HEK293 (cell line): ENCODE results near the gene APCDD1L.

Source experiments
- CTCF ChIA-PET: fragments of 350-600 bp; formaldehyde crosslinking; extraction: SDS; loops from one replicate; lab custom pipeline; 2021; ENCODE audit warnings: antibody characterized with exemption; lab: Yijun Ruan, JAX
- POLR2A ChIA-PET: fragments of 300-600 bp; formaldehyde crosslinking; extraction: SDS; loops from one replicate; lab custom pipeline; 2020; ENCODE audit warnings: antibody characterized with exemption, inconsistent platforms; lab: Yijun Ruan, JAX
- H3K27ac ChIP-seq: fragments of 200-500 bp; sonication (Bioruptor generic); 2 replicates; pipeline ENCODE4 v1.5.1; 2014; ENCODE audit warnings: low read depth, low read length, control low read depth, inconsistent platforms; ENCODE audit errors: extremely low read depth
- H3K36me3 ChIP-seq, 2 experiments: fragments of 200-500 bp in 1 of 2; sonication (Bioruptor generic) in 1 of 2; 1 replicate in 1 of 2; 2 replicates in 1 of 2; pipeline ENCODE4 v1.5.1; 2014 to 2017; ENCODE audit warnings: inconsistent platforms in 2 of 2, low read length in 2 of 2; ENCODE audit not compliant: control insufficient read depth in 2 of 2, insufficient read depth in 1 of 2
- H3K4me1 ChIP-seq: fragments of 200-500 bp; sonication (Bioruptor generic); 2 replicates; pipeline ENCODE4 v1.5.1; 2014; ENCODE audit warnings: mild to moderate bottlenecking, low read length, inconsistent platforms; ENCODE audit not compliant: control insufficient read depth, insufficient read depth
- H3K4me3 ChIP-seq: 2 replicates; pipeline ENCODE4 v1.5.1; 2011; ENCODE audit warnings: low read depth, mild to moderate bottlenecking, control low read depth, low read length, moderate library complexity
- H3K9me3 ChIP-seq: fragments of 200-500 bp; sonication (Bioruptor generic); 2 replicates; pipeline ENCODE4 v1.5.1; 2014; ENCODE audit warnings: low read depth, low read length, inconsistent platforms; ENCODE audit not compliant: control insufficient read depth, insufficient read depth
- ELK4 ChIP-seq: IDR thresholded peaks from 2 replicates; pipeline ENCODE4 v1.6.1; 2011; ENCODE audit warnings: mild to moderate bottlenecking, low read depth, low read length, borderline replicate concordance
- GLIS2 ChIP-seq: fragments of 450-650 bp; formaldehyde crosslinking; IDR thresholded peaks from 2 replicates; pipeline ENCODE4 v1.5.1; 2016; ENCODE audit warnings: missing biosample characterization, missing genetic modification characterization
- PRDM2 ChIP-seq: fragments of 450-650 bp; formaldehyde crosslinking; IDR thresholded peaks from 2 replicates; pipeline ENCODE4 v1.5.1; 2016; ENCODE audit warnings: missing biosample characterization, missing genetic modification characterization, borderline replicate concordance
- SALL2 ChIP-seq: fragments of 450-650 bp; formaldehyde crosslinking; IDR thresholded peaks from 2 replicates; pipeline ENCODE4 v1.5.0; 2017; ENCODE audit warnings: missing biosample characterization, mild to moderate bottlenecking, missing genetic modification characterization, borderline replicate concordance
- WT1 ChIP-seq: fragments of 450-650 bp; formaldehyde crosslinking; IDR thresholded peaks from 2 replicates; pipeline ENCODE4 v1.5.1; 2016; ENCODE audit warnings: missing biosample characterization, missing genetic modification characterization
- YY2 ChIP-seq: fragments of 450-650 bp; formaldehyde crosslinking; IDR thresholded peaks from 2 replicates; pipeline ENCODE4 v1.5.1; 2016; ENCODE audit warnings: missing biosample characterization, missing genetic modification characterization
- ZNF202 ChIP-seq: fragments of 450-650 bp; formaldehyde crosslinking; IDR thresholded peaks from 2 replicates; pipeline ENCODE4 v1.5.1; 2016; ENCODE audit warnings: missing biosample characterization, missing genetic modification characterization, borderline replicate concordance
- ZNF394 ChIP-seq: fragments of 450-650 bp; formaldehyde crosslinking; IDR thresholded peaks from 2 replicates; pipeline ENCODE4 v1.5.1; 2016; ENCODE audit warnings: missing biosample characterization, missing genetic modification characterization, mild to moderate bottlenecking, moderate library complexity, borderline replicate concordance
- ZNF473 ChIP-seq: fragments of 450-650 bp; formaldehyde crosslinking; IDR thresholded peaks from 2 replicates; pipeline ENCODE4 v1.5.1; 2017; ENCODE audit warnings: missing biosample characterization, missing genetic modification characterization
- ZNF514 ChIP-seq: fragments of 450-650 bp; formaldehyde crosslinking; IDR thresholded peaks from 2 replicates; pipeline ENCODE4 v1.5.1; 2016; ENCODE audit warnings: missing biosample characterization, missing genetic modification characterization
- ZNF623 ChIP-seq: fragments of 450-650 bp; formaldehyde crosslinking; IDR thresholded peaks from 2 replicates; pipeline ENCODE4 v1.5.1; 2016; ENCODE audit warnings: missing biosample characterization, missing genetic modification characterization
- ZNF777 ChIP-seq: fragments of 450-650 bp; formaldehyde crosslinking; IDR thresholded peaks from 2 replicates; pipeline ENCODE4 v1.5.1; 2017; ENCODE audit warnings: missing biosample characterization, missing genetic modification characterization, borderline replicate concordance
- TF ChIP-seq, protein P1 (sequence below): fragments of 450-650 bp; formaldehyde crosslinking; IDR thresholded peaks from 2 replicates; pipeline ENCODE4 v1.5.1; 2017; ENCODE audit warnings: missing biosample characterization, mild to moderate bottlenecking, missing genetic modification characterization, moderate library complexity
- TF ChIP-seq, protein P2 (sequence below): sonication (generic); formaldehyde crosslinking; IDR thresholded peaks from 2 replicates; pipeline ENCODE4 v1.8.1; 2022; ENCODE audit warnings: mild to moderate bottlenecking, moderate library complexity, missing genetic modification reagents
- TF ChIP-seq, protein P3 (sequence below): fragments of 450-650 bp; formaldehyde crosslinking; IDR thresholded peaks from 2 replicates; pipeline ENCODE4 v1.5.1; 2016; ENCODE audit warnings: missing biosample characterization, missing genetic modification characterization
- TF ChIP-seq, protein P4 (sequence below): fragments of 450-650 bp; formaldehyde crosslinking; IDR thresholded peaks from 2 replicates; pipeline ENCODE4 v1.5.1; 2016; ENCODE audit warnings: missing biosample characterization, missing genetic modification characterization

Gene APCDD1L

GRCh38 chr20:58513580-58514285 lies 1.5 kb downstream of the APCDD1L start:
- H3K9me3 ChIP-seq = no peaks in the 10 kb centered on the region
- no peaks in the 10 kb centered on the region for H3K4me1 ChIP-seq
- H3K4me3 ChIP-seq = no peak overlapping the region
- ChIA-PET CTCF (interaction anchor here (0.7 kb wide), 1 partner anchor 109 kb away, joined by 7 read pairs; no protein-coding TSS in a partner anchor), POLR2A (no interaction called here)
- H3K36me3 ChIP-seq = no peaks in the 10 kb centered on the region
- H3K27ac ChIP-seq = no peak overlapping the region
- TF ChIP-seq ZNF623 (tag by site-specific recombination) = no peak
- no peak for TF ChIP-seq PRDM2 (tag by site-specific recombination)
- no peak for TF ChIP-seq WT1
- TF ChIP-seq, protein P1, sequence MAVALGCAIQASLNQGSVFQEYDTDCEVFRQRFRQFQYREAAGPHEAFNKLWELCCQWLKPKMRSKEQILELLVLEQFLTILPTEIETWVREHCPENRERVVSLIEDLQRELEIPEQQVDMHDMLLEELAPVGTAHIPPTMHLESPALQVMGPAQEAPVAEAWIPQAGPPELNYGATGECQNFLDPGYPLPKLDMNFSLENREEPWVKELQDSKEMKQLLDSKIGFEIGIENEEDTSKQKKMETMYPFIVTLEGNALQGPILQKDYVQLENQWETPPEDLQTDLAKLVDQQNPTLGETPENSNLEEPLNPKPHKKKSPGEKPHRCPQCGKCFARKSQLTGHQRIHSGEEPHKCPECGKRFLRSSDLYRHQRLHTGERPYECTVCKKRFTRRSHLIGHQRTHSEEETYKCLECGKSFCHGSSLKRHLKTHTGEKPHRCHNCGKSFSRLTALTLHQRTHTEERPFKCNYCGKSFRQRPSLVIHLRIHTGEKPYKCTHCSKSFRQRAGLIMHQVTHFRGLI = no peak
- no peak for TF ChIP-seq ZNF514 (tag by site-specific recombination)
- TF ChIP-seq GLIS2 (tag by site-specific recombination) = no peak

DNA sequence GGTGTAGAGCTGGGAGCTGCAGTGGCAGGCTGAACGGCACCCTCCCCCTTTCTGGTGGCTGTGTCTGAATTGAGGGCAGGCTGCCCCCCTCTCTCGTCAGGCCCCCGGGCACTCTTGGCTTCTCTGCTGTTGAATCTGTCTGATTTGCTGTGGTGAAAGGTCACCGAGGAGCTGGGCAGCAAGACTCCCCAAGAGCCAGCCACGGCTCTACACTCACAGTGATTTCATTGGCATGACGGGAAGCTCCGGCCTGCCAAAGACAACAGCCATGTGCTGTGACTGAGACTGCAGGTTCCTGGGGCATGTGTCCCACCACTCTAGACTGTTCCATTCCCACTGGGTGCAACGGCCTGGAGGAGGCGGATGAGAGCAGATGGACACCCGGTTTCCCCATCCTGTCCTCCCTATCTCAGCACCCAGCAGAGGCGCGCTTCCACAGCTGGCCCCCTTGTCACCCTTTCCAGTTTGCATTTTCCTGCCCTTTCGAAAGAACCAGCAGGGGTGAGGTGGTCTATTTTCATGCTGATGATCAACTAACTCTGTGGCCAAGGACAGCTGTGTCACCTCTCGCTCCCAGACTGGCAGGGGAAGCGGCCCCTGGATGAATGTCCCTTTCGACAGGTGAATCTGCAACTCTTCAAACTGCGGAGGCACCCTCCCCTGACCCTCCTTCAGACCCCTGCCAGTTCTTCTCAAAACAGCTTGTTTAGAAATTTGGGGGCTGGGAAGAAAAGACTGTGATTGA lies 2.2 kb downstream of the APCDD1L start:
- POLR2A ChIA-PET = no interaction called here

More for the DNA sequence above, 2.2 kb downstream of the APCDD1L start:
- Histone ChIP-seq H3K36me3 (no peaks in the 10 kb centered on the region), H3K4me3 (no peak overlapping the region), H3K4me1 (no peaks in the 10 kb centered on the region), H3K27ac (no peak overlapping the region), H3K9me3 (no peaks in the 10 kb centered on the region)
- CTCF ChIA-PET = interaction anchor here (0.7 kb wide), 1 partner anchor 110 kb away, joined by 7 read pairs; no protein-coding TSS in a partner anchor
- no peak for TF ChIP-seq ZNF202 (tag by site-specific recombination)
- no peak for TF ChIP-seq ZNF394 (tag by site-specific recombination)
- TF ChIP-seq ELK4 = no peak
- no peak for TF ChIP-seq ZNF777 (tag by site-specific recombination)
- TF ChIP-seq SALL2 (tag by site-specific recombination) = no peak
- no peak for TF ChIP-seq YY2
- TF ChIP-seq, protein P2, sequence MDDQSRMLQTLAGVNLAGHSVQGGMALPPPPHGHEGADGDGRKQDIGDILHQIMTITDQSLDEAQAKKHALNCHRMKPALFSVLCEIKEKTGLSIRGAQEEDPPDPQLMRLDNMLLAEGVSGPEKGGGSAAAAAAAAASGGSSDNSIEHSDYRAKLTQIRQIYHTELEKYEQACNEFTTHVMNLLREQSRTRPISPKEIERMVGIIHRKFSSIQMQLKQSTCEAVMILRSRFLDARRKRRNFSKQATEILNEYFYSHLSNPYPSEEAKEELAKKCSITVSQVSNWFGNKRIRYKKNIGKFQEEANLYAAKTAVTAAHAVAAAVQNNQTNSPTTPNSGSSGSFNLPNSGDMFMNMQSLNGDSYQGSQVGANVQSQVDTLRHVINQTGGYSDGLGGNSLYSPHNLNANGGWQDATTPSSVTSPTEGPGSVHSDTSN (CRISPR knock-in tag) = no peak
- TF ChIP-seq, protein P3, sequence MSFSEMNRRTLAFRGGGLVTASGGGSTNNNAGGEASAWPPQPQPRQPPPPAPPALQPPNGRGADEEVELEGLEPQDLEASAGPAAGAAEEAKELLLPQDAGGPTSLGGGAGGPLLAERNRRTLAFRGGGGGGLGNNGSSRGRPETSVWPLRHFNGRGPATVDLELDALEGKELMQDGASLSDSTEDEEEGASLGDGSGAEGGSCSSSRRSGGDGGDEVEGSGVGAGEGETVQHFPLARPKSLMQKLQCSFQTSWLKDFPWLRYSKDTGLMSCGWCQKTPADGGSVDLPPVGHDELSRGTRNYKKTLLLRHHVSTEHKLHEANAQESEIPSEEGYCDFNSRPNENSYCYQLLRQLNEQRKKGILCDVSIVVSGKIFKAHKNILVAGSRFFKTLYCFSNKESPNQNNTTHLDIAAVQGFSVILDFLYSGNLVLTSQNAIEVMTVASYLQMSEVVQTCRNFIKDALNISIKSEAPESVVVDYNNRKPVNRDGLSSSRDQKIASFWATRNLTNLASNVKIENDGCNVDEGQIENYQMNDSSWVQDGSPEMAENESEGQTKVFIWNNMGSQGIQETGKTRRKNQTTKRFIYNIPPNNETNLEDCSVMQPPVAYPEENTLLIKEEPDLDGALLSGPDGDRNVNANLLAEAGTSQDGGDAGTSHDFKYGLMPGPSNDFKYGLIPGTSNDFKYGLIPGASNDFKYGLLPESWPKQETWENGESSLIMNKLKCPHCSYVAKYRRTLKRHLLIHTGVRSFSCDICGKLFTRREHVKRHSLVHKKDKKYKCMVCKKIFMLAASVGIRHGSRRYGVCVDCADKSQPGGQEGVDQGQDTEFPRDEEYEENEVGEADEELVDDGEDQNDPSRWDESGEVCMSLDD = no peak
- TF ChIP-seq, protein P4, sequence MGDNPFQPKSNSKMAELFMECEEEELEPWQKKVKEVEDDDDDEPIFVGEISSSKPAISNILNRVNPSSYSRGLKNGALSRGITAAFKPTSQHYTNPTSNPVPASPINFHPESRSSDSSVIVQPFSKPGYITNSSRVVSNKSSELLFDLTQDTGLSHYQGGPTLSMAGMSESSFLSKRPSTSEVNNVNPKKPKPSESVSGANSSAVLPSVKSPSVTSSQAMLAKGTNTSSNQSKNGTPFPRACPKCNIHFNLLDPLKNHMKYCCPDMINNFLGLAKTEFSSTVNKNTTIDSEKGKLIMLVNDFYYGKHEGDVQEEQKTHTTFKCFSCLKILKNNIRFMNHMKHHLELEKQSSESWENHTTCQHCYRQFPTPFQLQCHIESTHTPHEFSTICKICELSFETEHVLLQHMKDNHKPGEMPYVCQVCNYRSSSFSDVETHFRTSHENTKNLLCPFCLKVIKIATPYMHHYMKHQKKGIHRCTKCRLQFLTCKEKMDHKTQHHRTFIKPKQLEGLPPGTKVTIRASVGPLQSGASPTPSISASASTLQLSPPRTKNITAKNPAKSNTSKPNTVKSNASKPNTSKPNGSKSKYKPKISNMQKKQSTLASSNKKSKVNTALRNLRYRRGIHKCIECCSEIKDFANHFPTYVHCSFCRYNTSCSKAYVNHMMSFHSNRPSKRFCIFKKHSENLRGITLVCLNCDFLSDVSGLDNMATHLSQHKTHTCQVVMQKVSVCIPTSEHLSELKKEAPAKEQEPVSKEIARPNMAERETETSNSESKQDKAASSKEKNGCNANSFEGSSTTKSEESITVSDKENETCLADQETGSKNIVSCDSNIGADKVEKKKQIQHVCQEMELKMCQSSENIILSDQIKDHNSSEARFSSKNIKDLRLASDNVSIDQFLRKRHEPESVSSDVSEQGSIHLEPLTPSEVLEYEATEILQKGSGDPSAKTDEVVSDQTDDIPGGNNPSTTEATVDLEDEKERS (tag by site-specific recombination) = no peak
- no peak for TF ChIP-seq ZNF473 (tag by site-specific recombination)
